Thyroid gland (tissue), 4 donors: ENCODE measurements around the gene IGFBP2. TPM values are rescaled to one million over a fixed set of nuclear protein-coding genes. Genes with fewer than 3 reads are reported as not detected.

Experiments
- DNase-seq, 2 donors: peaks; one replicate each; pipeline ENCODE4 v3.0.0-alpha.2; 2019
- H3K27ac ChIP-seq, 3 donors: fragments of 200-600 bp; sonication (generic); 1 replicate in 2 of 3; 2 replicates in 1 of 3; pipeline ENCODE4 v1.5.1; 2016 to 2019; ENCODE audit warnings: mild to moderate bottlenecking in 1 of 3, moderate library complexity in 1 of 3
- H3K27me3 ChIP-seq: fragments of 200-600 bp; sonication (generic); one replicate; pipeline ENCODE4 v1.5.1; 2019
- H3K36me3 ChIP-seq, 2 donors: fragments of 200-600 bp; sonication (generic); one replicate each; pipeline ENCODE4 v1.5.1; 2016 to 2019
- H3K4me1 ChIP-seq, 2 donors: fragments of 200-600 bp; sonication (generic); one replicate each; pipeline ENCODE4 v1.5.1; 2017 to 2019
- H3K4me3 ChIP-seq, 3 donors: fragments of 200-600 bp; sonication (generic); replicated peaks in 1 of 3; 1 replicate in 2 of 3; 2 replicates in 1 of 3; pipeline ENCODE4 v1.5.1; 2016; ENCODE audit warnings: mild to moderate bottlenecking in 1 of 3
- H3K9me3 ChIP-seq: fragments of 200-600 bp; sonication (generic); one replicate; pipeline ENCODE4 v1.5.1; 2017
- POLR2A ChIP-seq, 2 donors: fragments of 450-650 bp; IDR thresholded peaks; one replicate each; pipeline ENCODE4 v1.6.1; 2017; ENCODE audit warnings: antibody characterized with exemption in 2 of 2, mild to moderate bottlenecking in 2 of 2, moderate library complexity in 1 of 2
- WGBS, 2 donors: methylation state at CpG; one replicate each; pipeline ENCODE4 v1.1.5; 2017; 5-methylcytosine and 5-hydroxymethylcytosine counted together
- intact Hi-C: fragments of 100-400 bp; cut with DNase I; formaldehyde crosslinking; loops from one replicate; pipeline ENCODE4 v1.15.1; 2023
- total RNA-seq, 4 donors: library from RNA; depleted of rRNA; stranded (reverse); fragments of >200 nt; gene quantifications; one replicate each; pipeline ENCODE4 v1.2.3, GENCODE V29; 2016
- TF ChIP-seq, protein P1 (sequence below), 6 experiments: fragments of 200-600 bp in 3 of 6; fragments of 450-650 bp in 3 of 6; sonication (generic) in 3 of 6; IDR thresholded peaks; one replicate each; pipeline ENCODE4 v1.5.1; 2016 to 2019; ENCODE audit warnings: antibody characterized with exemption in 6 of 6, mild to moderate bottlenecking in 2 of 6, inconsistent platforms in 1 of 6, moderate library complexity in 1 of 6

The IGFBP2 gene
- total RNA-seq, 4 donors from 2014 or later: 26.5 to 45.0 (median 40.0) TPM

DNA sequence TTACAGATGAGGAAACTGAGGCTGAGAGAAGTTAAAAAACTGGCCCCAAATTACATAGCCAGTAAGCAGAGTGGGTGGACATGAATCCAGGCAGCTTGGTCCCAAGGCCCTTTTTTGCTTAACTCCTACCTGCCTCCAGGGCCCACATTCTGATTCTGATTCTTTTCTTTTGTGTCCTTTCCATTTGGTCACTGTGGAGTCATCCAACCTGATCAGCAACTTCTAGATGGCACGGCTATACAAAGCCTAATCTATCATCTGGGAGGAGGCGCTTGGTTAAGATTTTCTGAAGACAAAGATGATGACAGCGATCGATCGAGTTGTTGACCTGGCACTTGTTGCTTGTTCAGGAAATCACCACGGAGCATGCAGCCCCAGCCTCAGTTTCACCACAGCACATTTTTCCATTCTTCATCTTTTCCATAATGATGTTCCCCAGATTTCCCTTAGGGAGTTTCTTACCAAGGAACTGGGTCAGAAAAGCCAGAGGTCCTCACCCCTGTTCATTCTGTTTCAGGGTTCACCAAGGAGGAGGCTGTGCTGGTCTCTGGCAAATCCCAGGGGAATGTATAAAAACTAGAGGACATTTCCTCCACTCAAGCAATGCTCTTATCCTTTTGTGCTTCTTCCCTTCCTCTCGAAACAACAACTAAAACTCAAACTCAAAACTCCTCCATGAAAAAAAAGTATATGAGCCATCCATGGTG is 6.9 kb upstream of the IGFBP2 start:
- 74 to 79% methylated on average over 7 of the region's 7 CpGs for WGBS, 2 donors
- no peaks in the 10 kb centered on the region for H3K9me3 ChIP-seq
- no peaks in the 10 kb centered on the region for H3K27me3 ChIP-seq
- H3K27ac ChIP-seq: no peak overlapping the region
- intact Hi-C loops: no loop called here
- no peaks in the 10 kb centered on the region for H3K36me3 ChIP-seq
- no peak for DNase-seq
- H3K4me1 ChIP-seq: no peaks in the 10 kb centered on the region
- TF ChIP-seq, protein P1, sequence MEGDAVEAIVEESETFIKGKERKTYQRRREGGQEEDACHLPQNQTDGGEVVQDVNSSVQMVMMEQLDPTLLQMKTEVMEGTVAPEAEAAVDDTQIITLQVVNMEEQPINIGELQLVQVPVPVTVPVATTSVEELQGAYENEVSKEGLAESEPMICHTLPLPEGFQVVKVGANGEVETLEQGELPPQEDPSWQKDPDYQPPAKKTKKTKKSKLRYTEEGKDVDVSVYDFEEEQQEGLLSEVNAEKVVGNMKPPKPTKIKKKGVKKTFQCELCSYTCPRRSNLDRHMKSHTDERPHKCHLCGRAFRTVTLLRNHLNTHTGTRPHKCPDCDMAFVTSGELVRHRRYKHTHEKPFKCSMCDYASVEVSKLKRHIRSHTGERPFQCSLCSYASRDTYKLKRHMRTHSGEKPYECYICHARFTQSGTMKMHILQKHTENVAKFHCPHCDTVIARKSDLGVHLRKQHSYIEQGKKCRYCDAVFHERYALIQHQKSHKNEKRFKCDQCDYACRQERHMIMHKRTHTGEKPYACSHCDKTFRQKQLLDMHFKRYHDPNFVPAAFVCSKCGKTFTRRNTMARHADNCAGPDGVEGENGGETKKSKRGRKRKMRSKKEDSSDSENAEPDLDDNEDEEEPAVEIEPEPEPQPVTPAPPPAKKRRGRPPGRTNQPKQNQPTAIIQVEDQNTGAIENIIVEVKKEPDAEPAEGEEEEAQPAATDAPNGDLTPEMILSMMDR (IDR thresholded peaks at IDR 0.05): no peak
- no peak for TF ChIP-seq POLR2A (IDR thresholded peaks at IDR 0.05)
- H3K4me3 ChIP-seq: no peak overlapping the region

DNA sequence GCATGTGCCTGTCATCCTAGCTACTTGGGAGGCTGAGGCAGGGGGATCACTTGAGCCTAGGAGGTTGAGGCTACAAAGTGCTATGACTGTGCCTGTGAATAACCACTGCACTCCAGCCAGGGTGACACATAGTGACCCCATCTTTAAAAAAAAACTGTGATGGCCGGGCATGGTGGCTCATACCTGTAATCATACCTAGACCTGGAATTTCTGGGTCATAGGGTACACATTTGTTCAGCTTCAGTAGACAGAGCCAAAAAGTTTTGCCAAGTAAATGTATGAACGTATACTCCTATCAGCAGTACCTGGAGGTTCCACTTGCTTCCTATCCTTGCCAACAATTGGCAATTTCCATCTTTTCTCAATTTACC is 6.4 kb upstream of the IGFBP2 start:
- H3K4me3 ChIP-seq: no peak overlapping the region
- H3K27me3 ChIP-seq: no peaks in the 10 kb centered on the region
- H3K27ac ChIP-seq: no peak overlapping the region
- no peaks in the 10 kb centered on the region for H3K9me3 ChIP-seq
- DNase-seq: no peak
- H3K36me3 ChIP-seq: no peaks in the 10 kb centered on the region
- no peak for TF ChIP-seq POLR2A (IDR thresholded peaks at IDR 0.05)
- TF ChIP-seq, protein P1 (IDR thresholded peaks at IDR 0.05): no peak
- no peaks in the 10 kb centered on the region for H3K4me1 ChIP-seq
- intact Hi-C loops: no loop called here
- 59 to 62% methylated on average over 2 of the region's 2 CpGs for WGBS, 2 donors

DNA sequence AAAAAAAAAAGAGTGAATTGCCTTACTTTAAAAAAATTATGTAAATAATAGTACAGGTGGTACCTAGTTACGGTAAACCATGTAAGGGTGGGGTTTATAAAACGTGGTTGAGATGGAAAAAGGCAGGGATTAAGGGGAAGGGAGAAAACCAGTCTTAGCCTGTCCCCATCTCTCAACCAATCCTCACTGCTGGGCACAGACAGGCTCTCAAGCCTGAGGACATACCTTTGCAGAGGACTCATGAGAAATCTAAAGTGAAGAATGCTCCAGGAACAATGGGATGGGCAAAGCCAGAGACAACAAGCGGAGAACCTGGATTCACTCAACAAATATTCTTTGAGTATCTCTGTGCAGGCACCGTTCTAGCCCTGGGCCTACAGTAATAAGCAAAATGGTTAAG is 3.4 kb upstream of the IGFBP2 start:
- DNase-seq: no peak
- H3K27ac ChIP-seq: no peak overlapping the region
- intact Hi-C loops: no loop called here
- H3K9me3 ChIP-seq: no peaks in the 10 kb centered on the region
- H3K36me3 ChIP-seq: no peaks in the 10 kb centered on the region
- no peak overlapping the region for H3K4me3 ChIP-seq
- H3K27me3 ChIP-seq: no peaks in the 10 kb centered on the region
- TF ChIP-seq POLR2A (IDR thresholded peaks at IDR 0.05): no peak
- TF ChIP-seq, protein P1 (IDR thresholded peaks at IDR 0.05): no peak
- H3K4me1 ChIP-seq: peaks cover 8 to 15% of the 10 kb centered on the region in 2 donors
- 87 to 88% methylated on average over 4 of the region's 4 CpGs for WGBS, 2 donors

DNA sequence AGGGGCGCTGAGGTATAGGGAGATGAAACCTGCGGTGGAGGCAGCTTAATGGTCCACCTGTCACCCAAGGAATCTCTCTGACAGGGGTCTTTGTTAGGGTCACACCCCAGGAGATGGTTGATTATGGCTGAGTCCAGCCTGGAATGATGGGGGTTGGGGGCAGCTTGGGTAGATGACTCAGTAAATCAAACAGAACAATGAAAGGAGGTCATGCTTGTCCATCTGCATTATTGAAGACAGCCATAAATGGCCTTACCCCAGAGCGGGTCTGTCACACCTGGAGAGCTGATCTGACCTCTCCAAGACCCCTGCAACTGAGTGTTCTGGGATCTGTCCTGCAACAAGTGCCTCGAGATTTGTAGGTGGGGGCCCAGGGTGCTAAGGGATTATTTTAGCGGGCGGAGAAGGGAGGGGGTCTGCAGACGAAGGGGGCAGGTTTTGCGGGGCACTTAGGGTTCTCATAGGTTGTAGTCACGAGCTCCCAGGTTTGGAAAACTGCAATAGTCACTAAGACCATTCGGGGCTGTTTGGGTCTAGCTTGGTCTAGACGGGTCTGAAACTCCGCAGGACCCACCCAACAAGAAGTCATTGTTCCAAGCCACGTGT is 771 bp upstream of the IGFBP2 start:
- DNase-seq: no peak
- Histone ChIP-seq H3K36me3 (no peaks in the 10 kb centered on the region), H3K4me1 (peaks cover 8 to 23% of the 10 kb centered on the region in 2 donors), H3K9me3 (no peaks in the 10 kb centered on the region), H3K27me3 (no peaks in the 10 kb centered on the region), H3K4me3 (no peak overlapping the region), H3K27ac (no peak overlapping the region)
- TF ChIP-seq, protein P1 (IDR thresholded peaks at IDR 0.05): no peak
- TF ChIP-seq POLR2A (IDR thresholded peaks at IDR 0.05): no peak
- WGBS, 2 donors: 41 to 45% methylated on average over 12 to 13 of the region's 13 CpGs
- intact Hi-C loops: no loop called here

DNA sequence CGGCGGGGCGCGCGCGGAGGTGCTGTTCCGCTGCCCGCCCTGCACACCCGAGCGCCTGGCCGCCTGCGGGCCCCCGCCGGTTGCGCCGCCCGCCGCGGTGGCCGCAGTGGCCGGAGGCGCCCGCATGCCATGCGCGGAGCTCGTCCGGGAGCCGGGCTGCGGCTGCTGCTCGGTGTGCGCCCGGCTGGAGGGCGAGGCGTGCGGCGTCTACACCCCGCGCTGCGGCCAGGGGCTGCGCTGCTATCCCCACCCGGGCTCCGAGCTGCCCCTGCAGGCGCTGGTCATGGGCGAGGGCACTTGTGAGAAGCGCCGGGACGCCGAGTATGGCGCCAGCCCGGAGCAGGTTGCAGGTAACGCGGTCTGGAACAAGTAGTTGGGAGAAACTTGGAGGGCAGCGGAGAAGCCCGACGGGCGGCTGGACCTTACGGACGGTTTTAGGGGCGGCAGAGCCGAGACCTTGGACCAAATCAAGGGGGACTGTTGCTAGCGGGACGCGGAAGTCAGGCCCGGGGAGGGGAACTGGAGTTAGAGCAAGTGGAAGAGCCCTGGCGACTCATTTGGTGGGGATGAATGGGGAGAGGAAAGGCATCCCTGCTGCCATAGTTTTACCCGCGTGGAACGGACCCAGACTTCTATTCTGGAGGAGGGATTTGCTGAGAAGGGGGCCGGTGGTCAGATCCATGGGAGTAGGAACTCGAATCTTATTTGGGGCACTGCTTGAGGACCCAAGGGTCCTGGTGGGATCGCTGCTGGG is 573 bp downstream of the IGFBP2 start:
- Histone ChIP-seq H3K27me3 (no peaks in the 10 kb centered on the region), H3K4me1 (peaks cover 8 to 23% of the 10 kb centered on the region in 2 donors), H3K36me3 (no peaks in the 10 kb centered on the region), H3K27ac (no peak overlapping the region), H3K9me3 (no peaks in the 10 kb centered on the region), H3K4me3 (peak overlapping the region in 2 of 3 donors; percentile 37 to 47)
- 0 to 2% methylated on average over 21 to 22 of the region's 71 CpGs for WGBS, 2 donors
- peak; percentile 57 to 61 for DNase-seq
- TF ChIP-seq POLR2A (IDR thresholded peaks at IDR 0.05): no peak
- TF ChIP-seq, protein P1 (IDR thresholded peaks at IDR 0.05): no peak
- intact Hi-C loops: no loop called here
